ENCODE results near the gene IL5RA. TPM values are rescaled to one million over a fixed set of nuclear protein-coding genes. Genes with fewer than 3 reads are reported as not detected.

Gene IL5RA
- total RNA-seq, 1 donor, result not detected

GRCh38 chr3:3101660-3102458 lies 8.3 kb downstream of the IL5RA start:
- no peak overlapping the region for H3K4me3 ChIP-seq (ENCODE audit: low read depth, low read length)
- no peak for DNase-seq (ENCODE audit: low read depth)
- TF ChIP-seq, protein P1, sequence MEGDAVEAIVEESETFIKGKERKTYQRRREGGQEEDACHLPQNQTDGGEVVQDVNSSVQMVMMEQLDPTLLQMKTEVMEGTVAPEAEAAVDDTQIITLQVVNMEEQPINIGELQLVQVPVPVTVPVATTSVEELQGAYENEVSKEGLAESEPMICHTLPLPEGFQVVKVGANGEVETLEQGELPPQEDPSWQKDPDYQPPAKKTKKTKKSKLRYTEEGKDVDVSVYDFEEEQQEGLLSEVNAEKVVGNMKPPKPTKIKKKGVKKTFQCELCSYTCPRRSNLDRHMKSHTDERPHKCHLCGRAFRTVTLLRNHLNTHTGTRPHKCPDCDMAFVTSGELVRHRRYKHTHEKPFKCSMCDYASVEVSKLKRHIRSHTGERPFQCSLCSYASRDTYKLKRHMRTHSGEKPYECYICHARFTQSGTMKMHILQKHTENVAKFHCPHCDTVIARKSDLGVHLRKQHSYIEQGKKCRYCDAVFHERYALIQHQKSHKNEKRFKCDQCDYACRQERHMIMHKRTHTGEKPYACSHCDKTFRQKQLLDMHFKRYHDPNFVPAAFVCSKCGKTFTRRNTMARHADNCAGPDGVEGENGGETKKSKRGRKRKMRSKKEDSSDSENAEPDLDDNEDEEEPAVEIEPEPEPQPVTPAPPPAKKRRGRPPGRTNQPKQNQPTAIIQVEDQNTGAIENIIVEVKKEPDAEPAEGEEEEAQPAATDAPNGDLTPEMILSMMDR (IDR thresholded peaks at IDR 0.05; ENCODE audit: insufficient read depth, low read depth, low read length), result no peak

GRCh38 chr3:3097958-3098357 lies 12.2 kb downstream of the IL5RA start:
- H3K4me3 ChIP-seq (ENCODE audit: low read depth, low read length), result no peak overlapping the region
- TF ChIP-seq, protein P1 (IDR thresholded peaks at IDR 0.05; ENCODE audit: insufficient read depth, low read depth, low read length), result no peak
- DNase-seq (ENCODE audit: low read depth), result no peak

DNA sequence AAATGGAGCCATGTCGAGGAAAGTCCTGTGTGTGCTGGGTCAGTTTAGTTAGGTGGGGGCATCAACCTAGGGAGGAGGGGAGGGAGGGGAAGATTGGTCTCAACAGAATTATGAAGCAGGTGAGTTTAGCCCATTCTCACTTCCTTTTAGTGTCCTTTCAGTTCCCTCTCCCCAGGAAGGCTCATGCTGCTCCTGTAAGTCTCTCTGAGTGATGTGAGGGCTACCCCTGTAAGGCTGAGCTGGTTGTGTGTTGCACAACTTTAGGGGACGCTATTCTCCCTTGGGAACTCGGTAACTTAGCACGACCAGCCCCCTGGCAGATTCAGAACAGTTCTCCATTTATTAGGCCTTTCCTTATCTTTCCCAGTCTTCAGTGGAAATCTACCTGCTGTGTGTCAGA lies 21.2 kb downstream of the IL5RA start:
- TF ChIP-seq, protein P1 (IDR thresholded peaks at IDR 0.05; ENCODE audit: insufficient read depth, low read depth, low read length), result no peak
- DNase-seq (ENCODE audit: low read depth), result no peak

DNA sequence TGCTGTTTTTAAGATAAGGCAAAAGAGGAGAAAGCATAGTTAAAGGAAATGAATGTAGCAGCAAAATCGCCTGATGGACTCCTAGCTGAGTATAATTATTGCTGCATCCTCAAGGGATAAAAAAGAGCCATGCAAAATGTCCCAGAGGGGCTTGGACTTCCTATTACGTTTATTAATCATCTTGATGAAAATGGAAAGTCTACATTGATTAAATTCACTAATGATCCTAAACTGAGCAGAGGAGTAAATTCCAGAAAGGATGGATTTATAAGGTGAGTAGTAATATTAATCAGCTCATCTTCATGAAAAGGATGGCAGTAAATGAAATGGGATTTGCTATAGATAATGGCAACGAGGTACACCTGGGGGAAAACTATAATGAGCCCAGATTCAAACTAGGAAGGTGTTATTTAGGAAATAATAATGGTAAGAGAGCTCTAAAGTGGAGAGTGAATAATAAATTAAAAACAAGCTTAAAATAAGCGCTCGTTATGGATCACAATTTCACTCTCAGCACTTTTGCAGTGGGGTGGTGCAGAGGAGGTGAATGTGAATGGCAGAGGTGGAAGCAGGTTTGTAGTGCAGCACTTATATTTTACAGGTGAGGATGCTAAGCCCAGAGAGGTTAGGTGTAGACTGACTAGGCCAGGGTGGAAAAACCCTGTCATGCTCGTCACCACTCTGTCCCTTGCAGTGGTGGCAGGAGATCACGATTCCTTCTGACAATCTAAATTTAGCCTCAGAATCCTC lies 22.3 kb downstream of the IL5RA start:
- TF ChIP-seq, protein P1 (IDR thresholded peaks at IDR 0.05; ENCODE audit: insufficient read depth, low read depth, low read length), result no peak
- no peak for DNase-seq (ENCODE audit: low read depth)
- H3K4me3 ChIP-seq (ENCODE audit: low read depth, low read length), result no peak overlapping the region

More for the DNA sequence above, 21.2 kb downstream of the IL5RA start:
- H3K4me3 ChIP-seq (ENCODE audit: low read depth, low read length), result no peak overlapping the region

DNA sequence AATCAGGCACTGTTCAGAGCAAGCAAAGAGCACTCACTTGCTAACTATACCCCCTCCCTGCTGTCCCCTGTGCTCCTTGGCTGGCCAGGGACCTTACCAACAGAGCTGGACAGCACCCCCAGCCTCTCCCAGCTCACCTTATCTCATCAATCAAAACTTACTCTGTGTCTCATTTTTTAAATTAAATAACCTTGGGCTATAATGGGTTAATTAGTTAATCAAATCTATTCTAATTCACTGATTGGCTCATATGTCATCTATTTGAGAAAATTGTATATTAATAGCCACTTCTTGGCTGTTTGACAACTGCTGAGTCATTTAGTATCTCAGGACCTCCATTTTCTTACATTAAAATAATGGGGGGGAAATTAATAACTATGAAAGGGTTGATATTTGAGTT lies 22.9 kb downstream of the IL5RA start:
- no peak for DNase-seq (ENCODE audit: low read depth)
- TF ChIP-seq, protein P1 (IDR thresholded peaks at IDR 0.05; ENCODE audit: insufficient read depth, low read depth, low read length), result no peak
- no peak overlapping the region for H3K4me3 ChIP-seq (ENCODE audit: low read depth, low read length)

DNA sequence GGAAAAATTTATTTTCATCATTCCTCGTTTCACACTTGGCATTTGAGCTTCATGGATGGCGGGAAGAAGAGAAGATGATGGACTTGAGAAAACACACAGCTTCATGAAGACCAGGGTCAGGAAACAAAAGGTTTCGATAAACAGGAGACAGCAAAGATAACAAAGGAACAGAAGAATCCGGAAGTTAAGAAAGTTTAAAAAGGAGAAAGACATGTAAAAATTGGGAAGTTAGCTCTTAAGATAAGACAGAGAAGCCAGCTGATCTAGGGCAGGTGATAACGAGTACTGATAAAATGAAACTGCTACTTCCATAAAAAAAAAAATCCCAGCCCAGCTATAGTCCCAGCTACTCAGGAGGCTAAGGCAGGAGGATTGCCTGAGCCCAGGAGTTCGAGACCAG lies 23.9 kb downstream of the IL5RA start:
- no peak for DNase-seq (ENCODE audit: low read depth)
- TF ChIP-seq, protein P1 (IDR thresholded peaks at IDR 0.05; ENCODE audit: insufficient read depth, low read depth, low read length), result no peak
- H3K4me3 ChIP-seq (ENCODE audit: low read depth, low read length), result no peak overlapping the region

Measured in fibroblast of villous mesenchyme (primary cell).